ENCODE results near the gene OR10A6. TPM values are rescaled to one million over a fixed set of nuclear protein-coding genes. Genes with fewer than 3 reads are reported as not detected.

The OR10A6 gene
- total RNA-seq, 4 donors from 2014 or later: not detected

GRCh38 chr11:7898666-7899283, 32.3 kb downstream of the OR10A6 start:
- H3K9me3 ChIP-seq: no peaks in the 10 kb centered on the region
- DNase-seq: no peak
- H3K27me3 ChIP-seq: no peaks in the 10 kb centered on the region
- H3K27ac ChIP-seq: no peak overlapping the region
- TF ChIP-seq POLR2A (IDR thresholded peaks at IDR 0.05) (no peak), CTCF (IDR thresholded peaks at IDR 0.05) (no peak)
- no peaks in the 10 kb centered on the region for H3K4me1 ChIP-seq
- H3K4me3 ChIP-seq: no peak overlapping the region
- H3K36me3 ChIP-seq: no peaks in the 10 kb centered on the region

GRCh38 chr11:7896009-7896785, 34.9 kb downstream of the OR10A6 start:
- Histone ChIP-seq H3K27ac (no peak overlapping the region), H3K4me3 (no peak overlapping the region), H3K4me1 (peaks cover 0 to 9% (median 2%) of the 10 kb centered on the region in 4 donors)

GRCh38 chr11:7894251-7894650, 36.8 kb downstream of the OR10A6 start:
- Histone ChIP-seq H3K9me3 (no peaks in the 10 kb centered on the region), H3K4me3 (no peak overlapping the region), H3K27me3 (no peaks in the 10 kb centered on the region), H3K27ac (peak overlapping the region in 2 of 4 donors; percentile 76 to 82), H3K4me1 (peaks cover 0 to 9% (median 2%) of the 10 kb centered on the region in 4 donors), H3K36me3 (no peaks in the 10 kb centered on the region)
- DNase-seq: no peak
- TF ChIP-seq POLR2A (IDR thresholded peaks at IDR 0.05) (no peak), CTCF (IDR thresholded peaks at IDR 0.05) (no peak)

More at GRCh38 chr11:7896009-7896785, 34.9 kb downstream of the OR10A6 start:
- H3K27me3 ChIP-seq: no peaks in the 10 kb centered on the region
- no peak for DNase-seq
- H3K9me3 ChIP-seq: no peaks in the 10 kb centered on the region
- no peak for TF ChIP-seq POLR2A (IDR thresholded peaks at IDR 0.05)
- TF ChIP-seq CTCF (IDR thresholded peaks at IDR 0.05): no peak
- H3K36me3 ChIP-seq: no peaks in the 10 kb centered on the region

GRCh38 chr11:7893796-7894195, 37.3 kb downstream of the OR10A6 start:
- no peaks in the 10 kb centered on the region for H3K9me3 ChIP-seq
- peak in 1 of 3 donors; percentile 70 for DNase-seq
- peak overlapping the region in 1 of 4 donors; percentile 10 for H3K4me3 ChIP-seq
- peaks cover 0 to 9% (median 2%) of the 10 kb centered on the region in 4 donors for H3K4me1 ChIP-seq
- no peaks in the 10 kb centered on the region for H3K36me3 ChIP-seq
- peak overlapping the region in 3 of 4 donors; percentile 6 to 82 (median 76) for H3K27ac ChIP-seq
- TF ChIP-seq POLR2A (IDR thresholded peaks at IDR 0.05) (no peak), CTCF (IDR thresholded peaks at IDR 0.05) (no peak)
- no peaks in the 10 kb centered on the region for H3K27me3 ChIP-seq

- Histone ChIP-seq H3K9me3 (no peaks in the 10 kb centered on the region), H3K27ac (peak overlapping the region in 3 of 4 donors; percentile 6 to 82 (median 76)), H3K4me3 (peak overlapping the region in 1 of 4 donors; percentile 10), H3K27me3 (no peaks in the 10 kb centered on the region), H3K4me1 (peaks cover 0 to 9% (median 2%) of the 10 kb centered on the region in 4 donors), H3K36me3 (no peaks in the 10 kb centered on the region)
- TF ChIP-seq POLR2A (IDR thresholded peaks at IDR 0.05): no peak
- peak in 5 of 6 experiments; percentile 33 to 95 (median 88) for TF ChIP-seq CTCF (IDR thresholded peaks at IDR 0.05)
- no peak for DNase-seq
Observed at GRCh38 chr11:7892840-7893254, 38.2 kb downstream of the OR10A6 start.

Data from Peyer's patch (tissue), 4 donors.